B cell (primary cell): ENCODE data around the gene GADD45A.

ENCODE experiments used
- CTCF ChIP-seq: fragments of 200-600 bp; IDR thresholded peaks from one replicate; pipeline ENCODE4 v1.8.0; 2022; ENCODE audit warnings: antibody characterized with exemption, mild to moderate bottlenecking
- EZH2 ChIP-seq: IDR thresholded peaks from 2 replicates; pipeline ENCODE4 v1.6.1; 2012; ENCODE audit warnings: borderline replicate concordance, low read depth, mild to moderate bottlenecking, moderate library complexity, low read length; ENCODE audit not compliant: insufficient read depth, poor library complexity, severe bottlenecking

GRCh38 chr1:67647814-67648358 is 37.1 kb upstream of the GADD45A start:
- no peak for TF ChIP-seq CTCF
- no peak for TF ChIP-seq EZH2
